GM12878 (cell line): Measurements from ENCODE around the gene NOS1AP. TPM values are rescaled to one million over a fixed set of nuclear protein-coding genes. Genes with fewer than 3 reads are reported as not detected.

Experiments
- ATAC-seq: fragments of 200-7000 bp; cut with Tn5 transposase; 3 replicates; pipeline ENCODE4 v1.9.1; 2020; ENCODE audit warnings: mild to moderate bottlenecking, moderate library complexity
- BruUV-seq: library from RNA; stranded (reverse); fragments of 400-500 nt; replicated peaks from 2 replicates; lab custom pipeline; 2021; lab: Mats Ljungman, UMichigan
- CTCF ChIA-PET: fragments of 300-600 bp; sonication (Branson Sonifier 250); formaldehyde crosslinking; extraction: SDS; loops from one replicate; lab custom pipeline; 2021; ENCODE audit warnings: inconsistent platforms; lab: Yijun Ruan, JAX
- POLR2A ChIA-PET: fragments of 350-600 bp; formaldehyde crosslinking; extraction: SDS; loops from one replicate; lab custom pipeline; 2021; ENCODE audit warnings: inconsistent platforms; lab: Charles Lee
- RAD21 ChIA-PET: fragments of 300-600 bp; sonication (Branson Sonifier 250); formaldehyde crosslinking; loops from one replicate; lab custom pipeline; 2023; ENCODE audit warnings: antibody characterized with exemption; ENCODE audit not compliant: unreplicated experiment; lab: Charles Lee
- SMC1A ChIA-PET: fragments of 300-600 bp; sonication (Branson Sonifier 250); formaldehyde crosslinking; loops from one replicate; lab custom pipeline; 2023; ENCODE audit not compliant: unreplicated experiment, uncharacterized antibody; lab: Charles Lee
- DNase-seq: peaks from one replicate; pipeline ENCODE4 v3.0.0-alpha.2; 2011; ENCODE audit warnings: low read depth, low spot score
- FAIRE-seq: peaks from 3 replicates; lab custom pipeline; 2011; peaks lifted over from hg19 to GRCh38; lab: Jason Lieb, UNC
- H2AFZ ChIP-seq: 2 replicates; pipeline ENCODE4 v1.6.0; 2011; ENCODE audit warnings: low read depth, low read length, control low read depth; ENCODE audit not compliant: control insufficient read depth
- H3K27ac ChIP-seq: 2 replicates; pipeline ENCODE4 v1.5.1; 2011; ENCODE audit warnings: control low read depth; ENCODE audit not compliant: control insufficient read depth, insufficient read depth
- H3K27me3 ChIP-seq, 2 experiments: replicated peaks in 1 of 2; 2 replicates each; pipeline versions ENCODE4 v1.6.0 to v1.6.1; 2011; ENCODE audit warnings: low read length in 1 of 2; ENCODE audit not compliant: control insufficient read depth in 2 of 2, insufficient read depth in 2 of 2
- H3K36me3 ChIP-seq, 2 experiments: 2 replicates each; pipeline ENCODE4 v1.5.1; 2011; ENCODE audit warnings: low read length in 1 of 2; ENCODE audit not compliant: control insufficient read depth in 2 of 2, insufficient read depth in 2 of 2
- H3K4me1 ChIP-seq: 2 replicates; pipeline ENCODE4 v1.6.1; 2011; ENCODE audit warnings: mild to moderate bottlenecking, low read length, moderate library complexity, mixed read lengths; ENCODE audit not compliant: control insufficient read depth, insufficient read depth
- H3K4me2 ChIP-seq: 2 replicates; pipeline ENCODE4 v1.6.0; 2011; ENCODE audit warnings: control low read depth; ENCODE audit not compliant: control insufficient read depth, insufficient read depth
- H3K4me3 ChIP-seq: fragments of 200-600 bp; sonication (generic); 2 replicates; pipeline ENCODE4 v1.5.1; 2016
- H3K79me2 ChIP-seq: 2 replicates; pipeline ENCODE4 v1.6.0; 2011; ENCODE audit warnings: low read length; ENCODE audit not compliant: control insufficient read depth, insufficient read depth
- H3K9ac ChIP-seq: 2 replicates; pipeline ENCODE4 v1.8.0; 2011; ENCODE audit warnings: low read length, control low read depth, mixed read lengths; ENCODE audit not compliant: control insufficient read depth, insufficient read depth
- H3K9me3 ChIP-seq: replicated peaks from 3 replicates; pipeline ENCODE4 v1.5.1; 2011; ENCODE audit warnings: mild to moderate bottlenecking, low read length; ENCODE audit not compliant: control insufficient read depth, insufficient read depth
- H4K20me1 ChIP-seq: 2 replicates; pipeline ENCODE4 v1.6.0; 2011; ENCODE audit not compliant: control insufficient read depth, insufficient read depth
- ATF7 ChIP-seq: fragments of 450-650 bp; IDR thresholded peaks from 2 replicates; pipeline ENCODE4 v1.6.1; 2016; ENCODE audit warnings: low read depth, mild to moderate bottlenecking
- CREB1 ChIP-seq: IDR thresholded peaks from 2 replicates; pipeline ENCODE4 v1.6.1; 2012; ENCODE audit warnings: low read depth, mild to moderate bottlenecking, inconsistent platforms
- GABPA ChIP-seq: IDR thresholded peaks from 2 replicates; pipeline ENCODE4 v1.6.1; 2014; ENCODE audit warnings: antibody characterized with exemption, low read depth, mild to moderate bottlenecking, inconsistent platforms
- MEF2A ChIP-seq: IDR thresholded peaks from 2 replicates; pipeline ENCODE4 v1.6.1; 2011; ENCODE audit warnings: low read depth, mild to moderate bottlenecking, low read length, moderate library complexity; ENCODE audit not compliant: insufficient read depth
- NFYB ChIP-seq: IDR thresholded peaks from 2 replicates; pipeline ENCODE4 v1.6.1; 2011; ENCODE audit warnings: low read depth, mild to moderate bottlenecking, low read length, improper control_type of control experiment, moderate library complexity; ENCODE audit not compliant: insufficient read depth
- PAX5 ChIP-seq: IDR thresholded peaks from 2 replicates; pipeline ENCODE4 v1.6.1; 2011; ENCODE audit warnings: low read depth, low read length, borderline replicate concordance
- SIX5 ChIP-seq: IDR thresholded peaks from 2 replicates; pipeline ENCODE4 v1.6.1; 2011; ENCODE audit warnings: mild to moderate bottlenecking, low read depth, low read length, moderate library complexity; ENCODE audit not compliant: severe bottlenecking
- SMARCA5 ChIP-seq: fragments of 450-650 bp; IDR thresholded peaks from 2 replicates; pipeline ENCODE4 v1.6.1; 2017; ENCODE audit warnings: mild to moderate bottlenecking
- SPI1 ChIP-seq: IDR thresholded peaks from 2 replicates; pipeline ENCODE4 v1.6.1; 2011; ENCODE audit warnings: low read depth, mild to moderate bottlenecking, low read length, moderate library complexity, borderline replicate concordance; ENCODE audit not compliant: insufficient read depth
- YY1 ChIP-seq: IDR thresholded peaks from 2 replicates; pipeline ENCODE4 v1.6.1; 2011; ENCODE audit warnings: low read depth, mild to moderate bottlenecking, low read length
- ZNF384 ChIP-seq: IDR thresholded peaks from 2 replicates; pipeline ENCODE4 v1.6.1; 2012; ENCODE audit warnings: low read depth, mild to moderate bottlenecking, low read length, improper control_type of control experiment, borderline replicate concordance
- ZSCAN29 ChIP-seq: fragments of 450-650 bp; IDR thresholded peaks from 2 replicates; pipeline ENCODE4 v1.6.1; 2017; ENCODE audit warnings: mild to moderate bottlenecking, moderate library complexity
- ZZZ3 ChIP-seq: IDR thresholded peaks from 2 replicates; pipeline ENCODE4 v1.6.1; 2011; ENCODE audit warnings: low read depth; ENCODE audit not compliant: control insufficient read depth, insufficient read length
- WGBS: methylation state at CpG from one replicate; pipeline ENCODE4 v1.1.6; 2016; ENCODE audit warnings: low lambda C conversion rate; ENCODE audit not compliant: insufficient replicate concordance, insufficient coverage; ENCODE audit errors: missing lambda C conversion rate; 5-methylcytosine and 5-hydroxymethylcytosine counted together
- in situ Hi-C: fragments of 300-500 bp; cut with MboI; formaldehyde crosslinking; loops from 9 replicates; pipeline ENCODE4 v1.14.3; 2018; ENCODE audit warnings: mixed read lengths
- intact Hi-C: fragments of 100-400 bp; cut with micrococcal nuclease; formaldehyde crosslinking; loops from one replicate; pipeline ENCODE4 v1.14.2; 2022; ENCODE audit not compliant: unreplicated experiment
- polyA plus RNA-seq, 11 experiments: library from polyadenylated mRNA; depleted of rRNA in 4 of 11; unstranded in 6 of 11; stranded (reverse) in 5 of 11; fragments of >200 nt; fragmentation: Nextera tagmentation in 4 of 11; fragmentation: Illumina TruSeq in 1 of 11; extraction: Ambion mirVana in 4 of 11; extraction: Trizol in 1 of 11; gene quantifications; 1 replicate in 1 of 11; 2 replicates in 10 of 11; pipeline versions ENCODE4 v1.2.1 to v1.2.3, GENCODE V29; 2011 to 2016; ENCODE audit warnings: inconsistent platforms in 2 of 11, missing spikeins in 2 of 11, low read depth in 1 of 11
- total RNA-seq, 4 experiments: library from RNA; depleted of rRNA in 3 of 4; stranded (reverse); fragments of >200 nt in 3 of 4; fragmentation: Illumina TruSeq in 1 of 4; extraction: Trizol in 1 of 4; gene quantifications; 2 replicates each; pipeline versions ENCODE4 v1.2.1 to v1.2.3, GENCODE V29; 2013 to 2021
- TF ChIP-seq, protein P1 (sequence below): IDR thresholded peaks from 2 replicates; pipeline ENCODE4 v1.6.1; 2012; ENCODE audit warnings: mild to moderate bottlenecking, low read depth, low read length

NOS1AP gene
- total and polyA plus RNA-seq, 10 of the 15 experiments (the other 5 are each of a cell fraction or from before 2014, with no cell fraction given) = 0.03 to 0.15 TPM; not detected in 8

DNA sequence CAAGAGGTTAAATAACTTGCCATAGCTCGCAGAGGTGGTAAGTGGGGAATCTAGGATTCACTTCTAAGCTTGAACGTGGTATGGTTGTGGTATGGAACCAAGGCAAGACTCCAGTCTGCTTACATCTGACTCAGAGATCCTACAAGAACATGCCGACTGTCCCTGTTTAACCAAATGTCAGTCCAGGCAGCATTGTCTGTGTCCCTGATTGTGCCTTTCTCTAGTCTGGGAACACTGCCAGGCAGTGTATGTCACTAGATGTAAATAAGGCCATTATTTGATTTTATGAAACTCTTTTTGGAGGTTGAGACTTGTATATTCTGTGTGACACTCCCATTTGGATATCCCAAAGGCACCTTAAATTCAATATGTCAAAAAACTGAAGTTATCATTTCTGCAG, 96.0 kb downstream of the NOS1AP start:
- no peaks in the 10 kb centered on the region for H3K9me3 ChIP-seq
- ATAC-seq (no peak), FAIRE-seq (no peak), DNase-seq (no peak)
- BruUV-seq = no TSS peak
- no peaks in the 10 kb centered on the region for H4K20me1 ChIP-seq
- ChIA-PET POLR2A (no interaction called here), CTCF (no interaction called here), RAD21 (no interaction called here), SMC1A (no interaction called here)
- H3K27ac ChIP-seq = no peak overlapping the region
- no peaks in the 10 kb centered on the region for H3K36me3 ChIP-seq
- no peaks in the 10 kb centered on the region; a peak in 1 of 4 replicates for H3K27me3 ChIP-seq
- no peaks in the 10 kb centered on the region for H3K79me2 ChIP-seq
- H3K4me1 ChIP-seq = no peaks in the 10 kb centered on the region
- TF ChIP-seq ZZZ3 (no peak), ZSCAN29 (no peak), PAX5 (no peak), CREB1 (no peak)
- H3K4me2 ChIP-seq = no peak overlapping the region
- no peak overlapping the region for H3K9ac ChIP-seq
- intact Hi-C loops = no loop called here
- in situ Hi-C loops = no loop called here
- 1% methylated on average over 3 of the region's 3 CpGs for WGBS
- no peak overlapping the region for H2AFZ ChIP-seq
- H3K4me3 ChIP-seq = no peak overlapping the region

DNA sequence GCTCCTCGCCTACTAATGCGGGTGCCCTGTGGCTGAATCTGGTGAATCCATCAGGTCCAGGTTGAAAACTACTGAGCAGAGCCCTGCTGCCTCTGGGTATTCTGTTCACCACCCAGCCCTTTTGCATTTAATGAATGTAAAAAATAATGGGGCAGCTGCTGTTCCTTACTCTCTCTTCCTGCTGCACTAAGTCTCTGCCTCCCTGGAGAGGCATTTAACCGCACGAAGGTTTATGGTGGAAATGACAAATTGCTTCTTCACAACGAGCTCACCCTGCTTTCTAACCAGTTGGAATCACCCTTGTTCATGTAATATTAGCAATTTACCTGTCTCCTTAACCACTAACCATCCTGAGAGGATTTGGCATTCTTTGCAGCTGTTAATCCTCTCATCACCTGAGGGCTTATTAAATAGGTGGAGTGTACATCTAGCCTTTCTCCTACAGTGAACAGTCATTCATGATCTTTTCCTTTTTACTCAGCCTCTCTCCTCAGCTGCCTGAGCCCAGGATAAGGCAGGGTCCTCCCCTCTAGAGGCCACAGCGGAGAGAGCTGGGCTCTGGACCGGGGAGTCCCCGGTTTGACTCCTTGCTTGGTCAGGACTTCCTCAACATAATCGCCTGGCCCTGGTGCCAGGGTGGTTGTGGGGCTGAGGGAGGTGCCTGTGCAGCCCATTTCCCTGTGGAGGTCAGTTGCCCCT, 97.6 kb downstream of the NOS1AP start:
- Histone ChIP-seq H3K4me1 (no peaks in the 10 kb centered on the region), H3K79me2 (no peaks in the 10 kb centered on the region), H3K4me2 (no peak overlapping the region)
- no peak for FAIRE-seq
- intact Hi-C loops = no loop called here
- WGBS = 45% methylated on average over 9 of the region's 9 CpGs
- TF ChIP-seq NFYB (no peak), ZNF384 (no peak), SIX5 (no peak), ATF7 (no peak), MEF2A (no peak), SPI1 (no peak), GABPA (no peak), SMARCA5 (no peak), YY1 (no peak)
- TF ChIP-seq, protein P1, sequence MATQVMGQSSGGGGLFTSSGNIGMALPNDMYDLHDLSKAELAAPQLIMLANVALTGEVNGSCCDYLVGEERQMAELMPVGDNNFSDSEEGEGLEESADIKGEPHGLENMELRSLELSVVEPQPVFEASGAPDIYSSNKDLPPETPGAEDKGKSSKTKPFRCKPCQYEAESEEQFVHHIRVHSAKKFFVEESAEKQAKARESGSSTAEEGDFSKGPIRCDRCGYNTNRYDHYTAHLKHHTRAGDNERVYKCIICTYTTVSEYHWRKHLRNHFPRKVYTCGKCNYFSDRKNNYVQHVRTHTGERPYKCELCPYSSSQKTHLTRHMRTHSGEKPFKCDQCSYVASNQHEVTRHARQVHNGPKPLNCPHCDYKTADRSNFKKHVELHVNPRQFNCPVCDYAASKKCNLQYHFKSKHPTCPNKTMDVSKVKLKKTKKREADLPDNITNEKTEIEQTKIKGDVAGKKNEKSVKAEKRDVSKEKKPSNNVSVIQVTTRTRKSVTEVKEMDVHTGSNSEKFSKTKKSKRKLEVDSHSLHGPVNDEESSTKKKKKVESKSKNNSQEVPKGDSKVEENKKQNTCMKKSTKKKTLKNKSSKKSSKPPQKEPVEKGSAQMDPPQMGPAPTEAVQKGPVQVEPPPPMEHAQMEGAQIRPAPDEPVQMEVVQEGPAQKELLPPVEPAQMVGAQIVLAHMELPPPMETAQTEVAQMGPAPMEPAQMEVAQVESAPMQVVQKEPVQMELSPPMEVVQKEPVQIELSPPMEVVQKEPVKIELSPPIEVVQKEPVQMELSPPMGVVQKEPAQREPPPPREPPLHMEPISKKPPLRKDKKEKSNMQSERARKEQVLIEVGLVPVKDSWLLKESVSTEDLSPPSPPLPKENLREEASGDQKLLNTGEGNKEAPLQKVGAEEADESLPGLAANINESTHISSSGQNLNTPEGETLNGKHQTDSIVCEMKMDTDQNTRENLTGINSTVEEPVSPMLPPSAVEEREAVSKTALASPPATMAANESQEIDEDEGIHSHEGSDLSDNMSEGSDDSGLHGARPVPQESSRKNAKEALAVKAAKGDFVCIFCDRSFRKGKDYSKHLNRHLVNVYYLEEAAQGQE = no peak
- TF ChIP-seq, all 136 proteins: peak for 0
- H3K9ac ChIP-seq = no peak overlapping the region
- ChIA-PET SMC1A (no interaction called here), RAD21 (no interaction called here), CTCF (interaction anchor here (0.7 kb wide), 1 partner anchor 9 kb away, joined by 3 read pairs; no protein-coding TSS in a partner anchor), POLR2A (no interaction called here)
- no TSS peak for BruUV-seq
- no peak for DNase-seq
- H3K36me3 ChIP-seq = no peaks in the 10 kb centered on the region
- no peak overlapping the region for H2AFZ ChIP-seq
- H3K4me3 ChIP-seq = no peak overlapping the region
- no peaks in the 10 kb centered on the region for H3K9me3 ChIP-seq
- no peak overlapping the region for H3K27ac ChIP-seq
- H3K27me3 ChIP-seq = peaks cover 0 to 5% of the 10 kb centered on the region in 2 experiments; a peak in 2 of 4 replicates
- no peaks in the 10 kb centered on the region for H4K20me1 ChIP-seq
- in situ Hi-C loops = no loop called here
- no peak for ATAC-seq
